ENCODE data around the gene MOCOS. TPM values are rescaled to one million over a fixed set of nuclear protein-coding genes. Genes with fewer than 3 reads are reported as not detected.

MOCOS gene
- total RNA-seq, 1 experiment from 2014 or later: 4.2 TPM

DNA sequence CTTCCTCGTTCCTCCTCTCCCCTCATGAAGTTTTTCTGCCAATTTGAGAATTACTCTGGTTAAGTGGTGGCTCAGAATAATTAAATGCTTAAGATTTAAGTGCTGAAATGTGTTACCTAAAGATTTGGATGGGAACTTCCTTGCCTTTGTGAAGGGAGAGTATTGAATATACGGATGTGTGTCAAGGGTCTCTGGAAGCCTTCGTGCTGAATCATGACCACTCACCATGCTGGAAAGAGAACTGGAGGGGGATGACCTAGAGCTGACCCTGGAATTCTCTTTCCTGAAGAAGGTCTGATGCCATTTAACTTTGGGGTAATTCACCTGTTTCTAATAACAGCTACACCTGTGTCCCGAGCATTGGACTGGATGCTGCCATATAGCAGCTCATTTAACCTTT is 2.2 kb downstream of the MOCOS start:
- no peak overlapping the region for H3K27ac Mint-ChIP-seq
- TF ChIP-seq ATF3 (CRISPR knock-in tag; conservative IDR thresholded peaks at IDR 0.05): no peak
- TF ChIP-seq NFE2L1 (CRISPR knock-in tag; IDR thresholded peaks at IDR 0.05): no peak
- TF ChIP-seq MYBL2 (CRISPR knock-in tag; IDR thresholded peaks at IDR 0.05): no peak
- TF ChIP-seq, protein P1, sequence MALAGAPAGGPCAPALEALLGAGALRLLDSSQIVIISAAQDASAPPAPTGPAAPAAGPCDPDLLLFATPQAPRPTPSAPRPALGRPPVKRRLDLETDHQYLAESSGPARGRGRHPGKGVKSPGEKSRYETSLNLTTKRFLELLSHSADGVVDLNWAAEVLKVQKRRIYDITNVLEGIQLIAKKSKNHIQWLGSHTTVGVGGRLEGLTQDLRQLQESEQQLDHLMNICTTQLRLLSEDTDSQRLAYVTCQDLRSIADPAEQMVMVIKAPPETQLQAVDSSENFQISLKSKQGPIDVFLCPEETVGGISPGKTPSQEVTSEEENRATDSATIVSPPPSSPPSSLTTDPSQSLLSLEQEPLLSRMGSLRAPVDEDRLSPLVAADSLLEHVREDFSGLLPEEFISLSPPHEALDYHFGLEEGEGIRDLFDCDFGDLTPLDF (CRISPR knock-in tag; IDR thresholded peaks at IDR 0.05): no peak
- TF ChIP-seq JUN (CRISPR knock-in tag; IDR thresholded peaks at IDR 0.05): no peak
- no peak for TF ChIP-seq IRF2 (CRISPR knock-in tag; IDR thresholded peaks at IDR 0.05; ENCODE audit: borderline replicate concordance, low read depth)
- no peak for TF ChIP-seq NR2C2 (CRISPR knock-in tag; IDR thresholded peaks at IDR 0.05)
- ATAC-seq: no peak
- POLR2A ChIA-PET: interaction anchor here (2.1 kb wide), 1 partner anchor 60 kb away, joined by 8 read pairs; the partner anchor contains the start of genes ELP2 and SLC39A6
- peaks cover 23% of the 10 kb centered on the region for H3K4me1 Mint-ChIP-seq
- no peak overlapping the region; the same call in 1 of the 2 replicates for H3K4me3 Mint-ChIP-seq
- no peak for DNase-seq (ENCODE audit: low spot score)
- CTCF ChIA-PET: interaction anchor here (1.0 to 4.6 kb wide), 7 partner anchors 8 to 149 kb away, joined by 3 to 29 read pairs (median 6); no protein-coding TSS in a partner anchor
- H3K9me3 Mint-ChIP-seq: no peaks in the 10 kb centered on the region
- peaks cover 48% of the 10 kb centered on the region for H3K27me3 Mint-ChIP-seq (ENCODE audit: low read depth)
- H3K36me3 Mint-ChIP-seq: peaks cover 5% of the 10 kb centered on the region; the same call in 1 of the 2 replicates

- H3K27ac Mint-ChIP-seq: no peak overlapping the region
- DNase-seq (ENCODE audit: low spot score): no peak
- peaks cover 15% of the 10 kb centered on the region for H3K4me1 Mint-ChIP-seq
- no peak for ATAC-seq
- peaks cover 5% of the 10 kb centered on the region; the same call in 1 of the 2 replicates for H3K36me3 Mint-ChIP-seq
- peaks cover 31% of the 10 kb centered on the region for H3K27me3 Mint-ChIP-seq (ENCODE audit: low read depth)
- TF ChIP-seq AFF4 (CRISPR knock-in tag; IDR thresholded peaks at IDR 0.05; ENCODE audit: borderline replicate concordance): no peak
- TF ChIP-seq USF1 (CRISPR knock-in tag; IDR thresholded peaks at IDR 0.05): no peak
- TF ChIP-seq, protein P2, sequence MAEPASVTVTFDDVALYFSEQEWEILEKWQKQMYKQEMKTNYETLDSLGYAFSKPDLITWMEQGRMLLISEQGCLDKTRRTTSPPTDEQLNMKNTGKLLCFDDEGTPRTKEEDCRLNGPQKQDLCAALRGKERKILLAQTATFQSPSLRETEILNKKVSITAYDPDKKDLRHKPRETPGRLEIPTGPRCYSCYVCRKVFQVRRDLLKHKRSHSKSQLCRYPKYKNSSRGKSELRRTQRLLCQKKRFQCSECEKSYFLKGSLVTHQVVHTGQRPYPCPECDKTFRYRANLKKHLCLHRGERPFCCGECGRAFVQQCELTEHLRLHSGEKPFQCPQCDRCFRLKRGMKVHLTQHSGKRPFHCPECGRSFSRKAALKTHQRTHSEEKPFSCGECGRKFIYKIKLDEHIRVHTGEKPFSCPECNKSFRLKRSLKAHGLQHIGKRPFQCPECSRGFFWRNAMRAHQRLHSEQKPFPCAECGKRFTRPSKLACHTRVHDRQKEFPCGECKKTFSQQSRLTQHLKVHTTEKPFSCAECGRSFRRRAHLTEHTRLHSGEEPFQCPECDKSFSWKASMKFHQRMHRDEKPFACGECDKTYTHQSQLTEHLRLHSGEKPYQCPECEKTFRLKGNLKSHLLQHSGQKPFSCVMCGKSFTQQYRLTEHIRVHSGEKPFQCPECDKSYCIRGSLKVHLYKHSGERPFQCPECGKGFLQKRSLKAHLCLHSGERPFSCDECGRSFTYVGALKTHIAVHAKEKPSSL (CRISPR knock-in tag; conservative IDR thresholded peaks at IDR 0.05): no peak
- no peak for TF ChIP-seq NFYB (CRISPR knock-in tag; conservative IDR thresholded peaks at IDR 0.05; ENCODE audit: low read depth)
- TF ChIP-seq ZNF671 (CRISPR knock-in tag; IDR thresholded peaks at IDR 0.05): no peak
- no peak for TF ChIP-seq GRHL2 (CRISPR knock-in tag; IDR thresholded peaks at IDR 0.05; ENCODE audit: insufficient replicate concordance, severe bottlenecking)
- no peak for TF ChIP-seq RELA (CRISPR knock-in tag; IDR thresholded peaks at IDR 0.05; ENCODE audit: borderline replicate concordance)
- no peaks in the 10 kb centered on the region for H3K9me3 Mint-ChIP-seq
- ChIA-PET CTCF (no interaction called here), POLR2A (no interaction called here)
- H3K4me3 Mint-ChIP-seq: no peak overlapping the region
These were observed 4.0 kb downstream of the MOCOS start for GRCh38 chr18:36191286-36191685.

GRCh38 chr18:36191711-36192110 is 4.4 kb downstream of the MOCOS start:
- peaks cover 15% of the 10 kb centered on the region for H3K4me1 Mint-ChIP-seq
- H3K4me3 Mint-ChIP-seq: no peak overlapping the region
- peaks cover 5% of the 10 kb centered on the region; the same call in 1 of the 2 replicates for H3K36me3 Mint-ChIP-seq
- DNase-seq (ENCODE audit: low spot score): no peak
- CTCF ChIA-PET: no interaction called here
- ATAC-seq: no peak
- H3K27ac Mint-ChIP-seq: no peak overlapping the region
- no peaks in the 10 kb centered on the region for H3K9me3 Mint-ChIP-seq
- H3K27me3 Mint-ChIP-seq (ENCODE audit: low read depth): peaks cover 27% of the 10 kb centered on the region
- TF ChIP-seq E2F5 (CRISPR knock-in tag; IDR thresholded peaks at IDR 0.05) (no peak), IRF2 (CRISPR knock-in tag; IDR thresholded peaks at IDR 0.05; ENCODE audit: borderline replicate concordance, low read depth) (no peak), ZNF232 (CRISPR knock-in tag; IDR thresholded peaks at IDR 0.05) (no peak), FOXP1 (CRISPR knock-in tag; IDR thresholded peaks at IDR 0.05; ENCODE audit: borderline replicate concordance) (no peak), NR2C2 (CRISPR knock-in tag; IDR thresholded peaks at IDR 0.05) (no peak)
- TF ChIP-seq, protein P2 (CRISPR knock-in tag; conservative IDR thresholded peaks at IDR 0.05): no peak
- TF ChIP-seq, protein P3, sequence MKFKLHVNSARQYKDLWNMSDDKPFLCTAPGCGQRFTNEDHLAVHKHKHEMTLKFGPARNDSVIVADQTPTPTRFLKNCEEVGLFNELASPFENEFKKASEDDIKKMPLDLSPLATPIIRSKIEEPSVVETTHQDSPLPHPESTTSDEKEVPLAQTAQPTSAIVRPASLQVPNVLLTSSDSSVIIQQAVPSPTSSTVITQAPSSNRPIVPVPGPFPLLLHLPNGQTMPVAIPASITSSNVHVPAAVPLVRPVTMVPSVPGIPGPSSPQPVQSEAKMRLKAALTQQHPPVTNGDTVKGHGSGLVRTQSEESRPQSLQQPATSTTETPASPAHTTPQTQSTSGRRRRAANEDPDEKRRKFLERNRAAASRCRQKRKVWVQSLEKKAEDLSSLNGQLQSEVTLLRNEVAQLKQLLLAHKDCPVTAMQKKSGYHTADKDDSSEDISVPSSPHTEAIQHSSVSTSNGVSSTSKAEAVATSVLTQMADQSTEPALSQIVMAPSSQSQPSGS (CRISPR knock-in tag; IDR thresholded peaks at IDR 0.05; ENCODE audit: borderline replicate concordance, low read depth): no peak
- POLR2A ChIA-PET: no interaction called here
